CD14-positive monocyte (primary cell): ENCODE results near the gene FAM83B. TPM values are rescaled to one million over a fixed set of nuclear protein-coding genes. Genes with fewer than 3 reads are reported as not detected.

Experiments used
- DNase-seq, 3 donors: peaks; one replicate each; pipeline ENCODE4 v3.0.0-alpha.2; 2011 to 2022
- H2AFZ ChIP-seq: 2 replicates; pipeline ENCODE4 v1.6.0; 2012; ENCODE audit warnings: mild to moderate bottlenecking, low read depth, low read length, inconsistent platforms; ENCODE audit not compliant: insufficient read depth, poor library complexity, severe bottlenecking
- H3K27ac ChIP-seq, 2 donors: 1 replicate in 1 of 2; 2 replicates in 1 of 2; pipeline ENCODE4 v1.5.1; 2012 to 2013; ENCODE audit warnings: low read length in 2 of 2, control low read depth in 1 of 2, inconsistent platforms in 1 of 2, low read depth in 1 of 2, mild to moderate bottlenecking in 1 of 2
- H3K27me3 ChIP-seq, 2 donors: one replicate each; pipeline versions ENCODE4 v1.6.0 to v1.6.1; 2011 to 2013; ENCODE audit warnings: low read length in 2 of 2; ENCODE audit not compliant: control insufficient read depth in 2 of 2, insufficient read depth in 2 of 2
- H3K36me3 ChIP-seq, 2 donors: replicated peaks in 1 of 2; 1 replicate in 1 of 2; 2 replicates in 1 of 2; pipeline versions ENCODE4 v1.5.1 to v1.6.1; 2012 to 2013; ENCODE audit warnings: low read length in 2 of 2, control low read depth in 1 of 2, inconsistent platforms in 1 of 2, mild to moderate bottlenecking in 1 of 2; ENCODE audit not compliant: insufficient read depth in 2 of 2, control insufficient read depth in 1 of 2
- H3K4me1 ChIP-seq, 2 donors: 1 replicate in 1 of 2; 2 replicates in 1 of 2; pipeline versions ENCODE4 v1.5.1 to v1.6.1; 2012 to 2013; ENCODE audit warnings: low read length in 2 of 2, control low read depth in 1 of 2, inconsistent platforms in 1 of 2, mild to moderate bottlenecking in 1 of 2, moderate library complexity in 1 of 2; ENCODE audit not compliant: insufficient read depth in 2 of 2, control insufficient read depth in 1 of 2
- H3K4me2 ChIP-seq: replicated peaks from 2 replicates; pipeline ENCODE3; 2012; ENCODE audit warnings: low read length, moderate library complexity, mild to moderate bottlenecking; ENCODE audit not compliant: poor library complexity, severe bottlenecking; ENCODE audit errors: extremely low read depth
- H3K4me3 ChIP-seq, 3 experiments: fragments of 200-600 bp in 1 of 3; sonication (generic) in 1 of 3; replicated peaks in 1 of 3; 1 replicate in 2 of 3; 2 replicates in 1 of 3; pipeline ENCODE4 v1.5.1; 2011 to 2013; ENCODE audit warnings: low read length in 3 of 3, mild to moderate bottlenecking in 3 of 3, control low read depth in 2 of 3, low read depth in 2 of 3, inconsistent platforms in 1 of 3, moderate library complexity in 1 of 3
- H3K79me2 ChIP-seq: 2 replicates; pipeline ENCODE4 v1.6.0; 2012; ENCODE audit warnings: mild to moderate bottlenecking, control low read depth, inconsistent platforms, low read length, moderate library complexity; ENCODE audit not compliant: insufficient read depth
- H3K9ac ChIP-seq: 2 replicates; pipeline ENCODE4 v1.6.0; 2017; ENCODE audit warnings: low read length, mild to moderate bottlenecking; ENCODE audit not compliant: insufficient read depth, poor library complexity, severe bottlenecking
- H3K9me3 ChIP-seq, 2 donors: replicated peaks in 1 of 2; 1 replicate in 1 of 2; 2 replicates in 1 of 2; pipeline versions ENCODE4 v1.5.1 to v1.6.1; 2012 to 2013; ENCODE audit warnings: low read length in 2 of 2, control low read depth in 1 of 2; ENCODE audit not compliant: control insufficient read depth in 1 of 2, insufficient read depth in 1 of 2
- H4K20me1 ChIP-seq: 2 replicates; pipeline ENCODE4 v1.6.0; 2012; ENCODE audit warnings: mild to moderate bottlenecking, low read length, control low read depth, moderate library complexity; ENCODE audit not compliant: insufficient read depth
- H3K27ac Mint-ChIP-seq, 7 donors: one replicate each; pipeline ENCODE4 v1.8.0; 2020; ENCODE audit warnings: mild to moderate bottlenecking in 7 of 7, mixed read lengths in 7 of 7, moderate library complexity in 6 of 7, inconsistent platforms in 2 of 7
- H3K27me3 Mint-ChIP-seq, 3 donors: one replicate each; pipeline ENCODE4 v1.8.0; 2021 to 2022; ENCODE audit warnings: low read depth in 3 of 3, mild to moderate bottlenecking in 3 of 3, mixed read lengths in 3 of 3, moderate library complexity in 3 of 3, inconsistent platforms in 1 of 3
- H3K36me3 Mint-ChIP-seq, 2 donors: one replicate each; pipeline ENCODE4 v1.8.0; 2020; ENCODE audit warnings: mixed read lengths in 2 of 2, inconsistent platforms in 1 of 2, mild to moderate bottlenecking in 1 of 2
- H3K4me1 Mint-ChIP-seq: one replicate; pipeline ENCODE4 v1.8.0; 2020; ENCODE audit warnings: mild to moderate bottlenecking, mixed read lengths
- H3K4me3 Mint-ChIP-seq, 2 donors: one replicate each; pipeline ENCODE4 v1.8.0; 2020; ENCODE audit warnings: mild to moderate bottlenecking in 2 of 2, mixed read lengths in 2 of 2, moderate library complexity in 1 of 2
- H3K9me3 Mint-ChIP-seq, 7 donors: one replicate each; pipeline ENCODE4 v1.8.0; 2020 to 2022; ENCODE audit warnings: mixed read lengths in 7 of 7, mild to moderate bottlenecking in 6 of 7, moderate library complexity in 6 of 7, inconsistent platforms in 2 of 7
- CTCF ChIP-seq: fragments of 200-600 bp; IDR thresholded peaks from one replicate; pipeline ENCODE4 v1.8.0; 2022; ENCODE audit warnings: antibody characterized with exemption, mild to moderate bottlenecking
- WGBS: methylation state at CpG from one replicate; pipeline ENCODE4 v1.1.5; 2013; ENCODE audit warnings: missing lambda C conversion rate; ENCODE audit not compliant: insufficient coverage; 5-methylcytosine and 5-hydroxymethylcytosine counted together
- intact Hi-C, 2 donors: fragments of 100-400 bp; cut with micrococcal nuclease; formaldehyde crosslinking; loops; one replicate each; pipeline versions ENCODE4 v1.15.0 to v1.15.1; 2023
- polyA plus RNA-seq, 3 donors: library from polyadenylated mRNA; depleted of rRNA in 1 of 3; unstranded in 2 of 3; stranded (reverse) in 1 of 3; fragments of 300-500 nt in 2 of 3; fragments of >200 nt in 1 of 3; fragmentation: Illumina TruSeq in 2 of 3; gene quantifications; 1 replicate in 2 of 3; 2 replicates in 1 of 3; pipeline ENCODE4 v1.2.3, GENCODE V29; 2012 to 2021

FAM83B gene
- polyA plus RNA-seq, 3 donors: not detected

- no peaks in the 10 kb centered on the region for H3K4me1 Mint-ChIP-seq
- no peak for TF ChIP-seq CTCF
- Histone ChIP-seq H2AFZ (no peak overlapping the region), H3K9ac (no peak overlapping the region), H3K27me3 (no peaks in the 10 kb centered on the region), H3K4me3 (no peak overlapping the region), H3K4me2 (no peak overlapping the region), H3K36me3 (no peaks in the 10 kb centered on the region), H3K9me3 (peaks cover 0 to 4% of the 10 kb centered on the region in 2 donors), H4K20me1 (no peaks in the 10 kb centered on the region), H3K79me2 (no peaks in the 10 kb centered on the region), H3K4me1 (no peaks in the 10 kb centered on the region), H3K27ac (no peak overlapping the region)
- no peak for DNase-seq
- no peaks in the 10 kb centered on the region for H3K27me3 Mint-ChIP-seq
- no peak overlapping the region for H3K4me3 Mint-ChIP-seq
- intact Hi-C loops: no loop called here
- WGBS: no CpG with 5 or more reads among the region's 4 CpGs
- H3K9me3 Mint-ChIP-seq: peaks cover 0 to 6% (median 0%) of the 10 kb centered on the region in 7 donors
- H3K27ac Mint-ChIP-seq: no peak overlapping the region
- no peaks in the 10 kb centered on the region for H3K36me3 Mint-ChIP-seq
These were observed 40.5 kb downstream of the FAM83B start for GRCh38 chr6:54886932-54887584.

- TF ChIP-seq CTCF: no peak
- Histone ChIP-seq H3K9me3 (no peaks in the 10 kb centered on the region), H3K79me2 (no peaks in the 10 kb centered on the region), H3K27ac (no peak overlapping the region), H3K27me3 (no peaks in the 10 kb centered on the region), H3K4me3 (no peak overlapping the region), H2AFZ (no peak overlapping the region), H3K4me2 (no peak overlapping the region), H3K9ac (no peak overlapping the region), H3K4me1 (no peaks in the 10 kb centered on the region), H4K20me1 (no peaks in the 10 kb centered on the region), H3K36me3 (no peaks in the 10 kb centered on the region)
- no peak for DNase-seq
- Mint-ChIP-seq H3K4me1 (no peaks in the 10 kb centered on the region), H3K27me3 (no peaks in the 10 kb centered on the region), H3K36me3 (no peaks in the 10 kb centered on the region), H3K9me3 (peaks cover 0 to 1% (median 0%) of the 10 kb centered on the region in 7 donors), H3K4me3 (no peak overlapping the region), H3K27ac (peak overlapping the region in 1 of 7 donors; percentile 5)
- no CpG with 5 or more reads among the region's 1 CpG for WGBS
- intact Hi-C loops: no loop called here
These were observed 45.0 kb downstream of the FAM83B start for GRCh38 chr6:54891536-54891935.
